Right atrium auricular region (tissue), 2 donors: ENCODE measurements around the gene CHGA. TPM values are rescaled to one million over a fixed set of nuclear protein-coding genes. Genes with fewer than 3 reads are reported as not detected.
A peak's percentile ranks its signal among the peaks of the same experiment; 100 is the strongest.

ENCODE experiments used
- DNase-seq: peaks from one replicate; pipeline ENCODE4 v3.0.0-alpha.2; 2019; ENCODE audit warnings: low spot score
- H3K27ac ChIP-seq, 2 donors: fragments of 200-600 bp; sonication (generic); 1 replicate in 1 of 2; 2 replicates in 1 of 2; pipeline ENCODE4 v1.5.1; 2016 to 2019
- H3K27me3 ChIP-seq, 2 donors: fragments of 200-600 bp; sonication (generic); one replicate each; pipeline versions ENCODE4 v1.5.1 to v1.6.0; 2017 to 2019
- H3K36me3 ChIP-seq: fragments of 200-600 bp; sonication (generic); one replicate; pipeline ENCODE4 v1.5.1; 2016
- H3K4me1 ChIP-seq, 2 donors: fragments of 200-600 bp; sonication (generic); one replicate each; pipeline versions ENCODE4 v1.5.1 to v1.6.0; 2017 to 2019
- H3K4me3 ChIP-seq, 2 donors: fragments of 200-600 bp; sonication (generic); 1 replicate in 1 of 2; 2 replicates in 1 of 2; pipeline ENCODE4 v1.5.1; 2017 to 2019; ENCODE audit warnings: mild to moderate bottlenecking in 1 of 2, moderate library complexity in 1 of 2
- H3K9me3 ChIP-seq, 2 donors: fragments of 200-600 bp; sonication (generic); one replicate each; pipeline ENCODE4 v1.5.1; 2019
- CTCF ChIP-seq, 2 donors: fragments of 200-600 bp; sonication (generic); IDR thresholded peaks; one replicate each; pipeline ENCODE4 v1.5.1; 2019; ENCODE audit warnings: antibody characterized with exemption in 2 of 2
- total RNA-seq, 2 donors: library from RNA; depleted of rRNA; stranded (reverse); fragments of >200 nt; gene quantifications; one replicate each; pipeline ENCODE4 v1.1.0, GENCODE V29; 2016

CHGA gene
- total RNA-seq: not detected

GRCh38 chr14:92922883-92923743, at the start of gene CHGA:
Gene CHGA (plus strand): TSS chr14:92923150. CDS start chr14:92923360, 210 bp downstream.
- DNase-seq: no peak
- H3K27me3 ChIP-seq: no peaks in the 10 kb centered on the region
- TF ChIP-seq CTCF (IDR thresholded peaks at IDR 0.05): no peak

GRCh38 chr14:92874962-92875661, 47.8 kb upstream of the CHGA start:
- H3K27me3 ChIP-seq: no peaks in the 10 kb centered on the region
- H3K4me3 ChIP-seq: no peak overlapping the region
- no peak for TF ChIP-seq CTCF (IDR thresholded peaks at IDR 0.05)
- H3K4me1 ChIP-seq: no peaks in the 10 kb centered on the region
- DNase-seq: no peak
- no peak overlapping the region for H3K27ac ChIP-seq
- no peaks in the 10 kb centered on the region for H3K9me3 ChIP-seq
- no peaks in the 10 kb centered on the region for H3K36me3 ChIP-seq

More at GRCh38 chr14:92922883-92923743, at the start of gene CHGA:
- H3K4me3 ChIP-seq: no peak within 1 kb of the TSS
- no peaks in the 10 kb centered on the region for H3K36me3 ChIP-seq
- H3K27ac ChIP-seq: no peak within 1 kb of the TSS
- no peaks in the 10 kb centered on the region for H3K9me3 ChIP-seq
- no peaks in the 10 kb centered on the region for H3K4me1 ChIP-seq

- H3K27ac ChIP-seq: no peak overlapping the region
- DNase-seq: no peak
Observed at GRCh38 chr14:92877757-92878431, 45.1 kb upstream of the CHGA start.

GRCh38 chr14:92880351-92880750, 42.6 kb upstream of the CHGA start:
- Histone ChIP-seq H3K36me3 (no peaks in the 10 kb centered on the region), H3K27me3 (no peaks in the 10 kb centered on the region), H3K27ac (no peak overlapping the region), H3K4me3 (no peak overlapping the region), H3K9me3 (no peaks in the 10 kb centered on the region), H3K4me1 (no peaks in the 10 kb centered on the region)
- no peak for TF ChIP-seq CTCF (IDR thresholded peaks at IDR 0.05)
- no peak for DNase-seq

More at GRCh38 chr14:92877757-92878431, 45.1 kb upstream of the CHGA start:
- Histone ChIP-seq H3K4me1 (no peaks in the 10 kb centered on the region), H3K36me3 (no peaks in the 10 kb centered on the region), H3K4me3 (no peak overlapping the region), H3K27me3 (no peaks in the 10 kb centered on the region), H3K9me3 (no peaks in the 10 kb centered on the region)
- TF ChIP-seq CTCF (IDR thresholded peaks at IDR 0.05): no peak

- Histone ChIP-seq H3K4me3 (no peak overlapping the region), H3K27me3 (no peaks in the 10 kb centered on the region), H3K27ac (no peak overlapping the region), H3K9me3 (no peaks in the 10 kb centered on the region), H3K36me3 (no peaks in the 10 kb centered on the region), H3K4me1 (no peaks in the 10 kb centered on the region)
- peak; percentile 28 for DNase-seq
- TF ChIP-seq CTCF (IDR thresholded peaks at IDR 0.05): peak; percentile 21 to 53
Observed at GRCh38 chr14:92880851-92881250, 42.1 kb upstream of the CHGA start.
